ENCODE results near the gene CLC.
A peak's percentile ranks its signal among the peaks of the same experiment; 100 is the strongest.

CLC gene

GRCh38 chr19:39710333-39710890, 27.4 kb downstream of the CLC start:
- no peak for TF ChIP-seq CTCF (IDR thresholded peaks at IDR 0.05; ENCODE audit: low read depth, low read length, missing control alignments)
- no peak for DNase-seq (ENCODE audit: low read depth)
- H3K4me3 ChIP-seq (ENCODE audit: low read depth, low read length), result no peak overlapping the region

GRCh38 chr19:39709026-39709872, 28.6 kb downstream of the CLC start:
- H3K4me3 ChIP-seq (ENCODE audit: low read depth, low read length), result no peak overlapping the region
- TF ChIP-seq CTCF (IDR thresholded peaks at IDR 0.05; ENCODE audit: low read depth, low read length, missing control alignments), result no peak
- no peak for DNase-seq (ENCODE audit: low read depth)

GRCh38 chr19:39708594-39708993, 29.2 kb downstream of the CLC start:
- TF ChIP-seq CTCF (IDR thresholded peaks at IDR 0.05; ENCODE audit: low read depth, low read length, missing control alignments), result no peak
- DNase-seq (ENCODE audit: low read depth), result peak; percentile 54
- H3K4me3 ChIP-seq (ENCODE audit: low read depth, low read length), result no peak overlapping the region

- no peak for TF ChIP-seq CTCF (IDR thresholded peaks at IDR 0.05; ENCODE audit: low read depth, low read length, missing control alignments)
- H3K4me3 ChIP-seq (ENCODE audit: low read depth, low read length), result no peak overlapping the region
- DNase-seq (ENCODE audit: low read depth), result peak; percentile 61
Measured at GRCh38 chr19:39705578-39706188, 32.1 kb downstream of the CLC start.

- peak within 1 kb of the TSS; percentile 13 for H3K4me3 ChIP-seq (ENCODE audit: low read depth, low read length)
- peak; percentile 74 for DNase-seq (ENCODE audit: low read depth)
- TF ChIP-seq CTCF (IDR thresholded peaks at IDR 0.05; ENCODE audit: low read depth, low read length, missing control alignments), result no peak
Measured at GRCh38 chr19:39704181-39705044, 33.4 kb downstream of the CLC start, which contains the start of gene LGALS14. LGALS14 (plus strand) TSS chr19:39704481; CDS start chr19:39704529, 48 bp downstream.

- TF ChIP-seq CTCF (IDR thresholded peaks at IDR 0.05; ENCODE audit: low read depth, low read length, missing control alignments), result no peak
- peak; percentile 88 for DNase-seq (ENCODE audit: low read depth)
Measured at GRCh38 chr19:39701291-39701690, 36.5 kb downstream of the CLC start.

More at GRCh38 chr19:39701291-39701690, 36.5 kb downstream of the CLC start:
- H3K4me3 ChIP-seq (ENCODE audit: low read depth, low read length), result no peak overlapping the region
